ENCODE measurements around the gene LRMDA.

DNA sequence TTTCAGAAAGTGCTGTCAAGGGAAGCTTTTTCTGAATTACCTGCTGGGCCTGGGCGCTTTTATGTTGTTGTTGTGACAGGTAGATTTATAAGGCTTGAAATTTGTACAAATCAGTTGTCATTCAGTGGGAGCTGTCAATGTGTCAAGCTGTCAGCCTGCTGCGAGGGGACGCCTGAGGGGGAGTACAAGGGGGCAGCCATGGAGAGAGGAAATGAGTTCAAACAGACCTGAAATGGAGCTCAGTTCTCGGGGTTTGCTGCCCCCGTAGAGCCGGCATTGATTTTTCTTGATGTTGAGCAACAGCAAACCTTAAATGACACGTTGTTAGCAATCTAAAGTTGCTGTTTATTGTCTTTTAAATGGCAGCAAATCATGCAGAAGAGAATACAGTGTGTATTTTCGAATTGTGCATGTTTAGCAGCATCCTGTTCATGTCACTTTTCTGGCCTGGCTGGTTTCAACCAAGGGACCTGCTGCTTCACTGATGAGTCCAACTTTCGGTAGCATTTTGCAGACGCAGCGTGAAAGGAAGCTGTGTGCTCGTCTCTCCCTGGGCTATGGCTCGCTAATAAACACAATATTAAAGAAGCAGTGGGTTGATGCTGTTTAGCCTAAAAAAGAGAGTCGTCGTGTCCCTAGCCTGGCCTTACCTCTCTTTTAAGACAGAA, 166.5 kb downstream of the LRMDA start:
- TF ChIP-seq, protein P1, sequence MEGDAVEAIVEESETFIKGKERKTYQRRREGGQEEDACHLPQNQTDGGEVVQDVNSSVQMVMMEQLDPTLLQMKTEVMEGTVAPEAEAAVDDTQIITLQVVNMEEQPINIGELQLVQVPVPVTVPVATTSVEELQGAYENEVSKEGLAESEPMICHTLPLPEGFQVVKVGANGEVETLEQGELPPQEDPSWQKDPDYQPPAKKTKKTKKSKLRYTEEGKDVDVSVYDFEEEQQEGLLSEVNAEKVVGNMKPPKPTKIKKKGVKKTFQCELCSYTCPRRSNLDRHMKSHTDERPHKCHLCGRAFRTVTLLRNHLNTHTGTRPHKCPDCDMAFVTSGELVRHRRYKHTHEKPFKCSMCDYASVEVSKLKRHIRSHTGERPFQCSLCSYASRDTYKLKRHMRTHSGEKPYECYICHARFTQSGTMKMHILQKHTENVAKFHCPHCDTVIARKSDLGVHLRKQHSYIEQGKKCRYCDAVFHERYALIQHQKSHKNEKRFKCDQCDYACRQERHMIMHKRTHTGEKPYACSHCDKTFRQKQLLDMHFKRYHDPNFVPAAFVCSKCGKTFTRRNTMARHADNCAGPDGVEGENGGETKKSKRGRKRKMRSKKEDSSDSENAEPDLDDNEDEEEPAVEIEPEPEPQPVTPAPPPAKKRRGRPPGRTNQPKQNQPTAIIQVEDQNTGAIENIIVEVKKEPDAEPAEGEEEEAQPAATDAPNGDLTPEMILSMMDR (IDR thresholded peaks at IDR 0.05), result no peak
- TF ChIP-seq EZH2 (IDR thresholded peaks at IDR 0.05), result no peak
- TF ChIP-seq EZH2phosphoT487 (IDR thresholded peaks at IDR 0.05), result no peak

Measured in neural progenitor cell (in vitro differentiated cells).